K562 (cell line): Measurements from ENCODE around the gene DOCK8. TPM values are rescaled to one million over a fixed set of nuclear protein-coding genes. Genes with fewer than 3 reads are reported as not detected.

ENCODE experiments used
- ATAC-seq: fragments of 200-7000 bp; cut with Tn5 transposase; 3 replicates; pipeline ENCODE4 v1.9.1; 2020; ENCODE audit warnings: moderate library complexity
- BruUV-seq: library from RNA; stranded (reverse); fragments of 400-500 nt; replicated peaks from 2 replicates; lab custom pipeline; 2021; lab: Mats Ljungman, UMichigan
- CTCF ChIA-PET: fragments of 300-600 bp; formaldehyde crosslinking; extraction: SDS; loops from one replicate; lab custom pipeline; 2021; ENCODE audit warnings: low intra/inter-chr PET ratio; lab: Yijun Ruan, JAX
- POLR2A ChIA-PET: fragments of 300-600, 350-650 bp; sonication (Branson Sonifier 250); formaldehyde crosslinking; extraction: SDS; loops from one replicate; lab custom pipeline; 2021; ENCODE audit warnings: antibody characterized with exemption, inconsistent platforms; lab: Yijun Ruan, JAX
- DNase-seq, 4 experiments: peaks; one replicate each; pipeline versions ENCODE4 v3.0.0 to v3.0.0-alpha.2; 2011 to 2018; ENCODE audit warnings: low spot score in 3 of 4, mixed read lengths in 3 of 4; ENCODE audit errors: extremely low read depth in 1 of 4
- FAIRE-seq: peaks from 2 replicates; lab custom pipeline; 2011; peaks lifted over from hg19 to GRCh38; lab: Jason Lieb, UNC
- H2AFZ ChIP-seq: 2 replicates; pipeline ENCODE4 v1.6.0; 2011; ENCODE audit warnings: low read depth, low read length, control low read depth, inconsistent platforms
- H3K27ac ChIP-seq: fragments of 200-600 bp; 3 replicates; pipeline ENCODE4 v1.8.0; 2011; ENCODE audit warnings: low read depth, mild to moderate bottlenecking, control low read depth, inconsistent platforms, low read length, moderate library complexity, mixed read lengths; ENCODE audit errors: extremely low read depth
- H3K27me3 ChIP-seq, 2 experiments: fragments of 300-600 bp in 1 of 2; 2 replicates in 1 of 2; 3 replicates in 1 of 2; pipeline versions ENCODE4 v1.6.0 to v1.8.0; 2011; ENCODE audit warnings: inconsistent platforms in 2 of 2, low read length in 2 of 2, mild to moderate bottlenecking in 1 of 2, mixed read lengths in 1 of 2, moderate library complexity in 1 of 2; ENCODE audit not compliant: control insufficient read depth in 2 of 2, insufficient read depth in 2 of 2
- H3K36me3 ChIP-seq: fragments of 300-600 bp; 3 replicates; pipeline ENCODE4 v1.8.0; 2011; ENCODE audit warnings: mild to moderate bottlenecking, low read length, inconsistent platforms; ENCODE audit not compliant: control insufficient read depth, insufficient read depth
- H3K4me1 ChIP-seq, 2 experiments: fragments of 200-600 bp in 1 of 2; replicated peaks in 1 of 2; 2 replicates in 1 of 2; 3 replicates in 1 of 2; pipeline versions ENCODE4 v1.5.1 to v1.8.0; 2011; ENCODE audit warnings: inconsistent platforms in 2 of 2, low read length in 2 of 2, mild to moderate bottlenecking in 1 of 2, mixed read lengths in 1 of 2, moderate library complexity in 1 of 2; ENCODE audit not compliant: control insufficient read depth in 2 of 2, insufficient read depth in 2 of 2
- H3K4me2 ChIP-seq: 2 replicates; pipeline ENCODE4 v1.6.1; 2011; ENCODE audit warnings: low read length, control low read depth, inconsistent platforms, mixed read lengths; ENCODE audit not compliant: insufficient read depth
- H3K4me3 ChIP-seq: fragments of 200-600 bp; sonication (generic), shearing (Covaris generic); 2 replicates; pipeline ENCODE4 v1.5.1; 2016; ENCODE audit warnings: control low read depth, inconsistent platforms
- H3K79me2 ChIP-seq: fragments of 200-600 bp; 3 replicates; pipeline ENCODE4 v1.8.0; 2011; ENCODE audit warnings: low read length, inconsistent platforms; ENCODE audit not compliant: control insufficient read depth, insufficient read depth
- H3K9ac ChIP-seq, 2 experiments: 2 replicates each; pipeline versions ENCODE4 v1.6.0 to v1.6.1; 2011; ENCODE audit warnings: low read depth in 2 of 2, low read length in 2 of 2, control low read depth in 1 of 2, inconsistent platforms in 1 of 2, mild to moderate bottlenecking in 1 of 2, mixed read lengths in 1 of 2; ENCODE audit not compliant: insufficient read depth in 1 of 2
- H3K9me1 ChIP-seq: one replicate; pipeline ENCODE4 v1.6.0; 2011; ENCODE audit warnings: inconsistent platforms, mild to moderate bottlenecking, low read length, moderate library complexity; ENCODE audit not compliant: control insufficient read depth, insufficient read depth
- H3K9me3 ChIP-seq: replicated peaks from 2 replicates; pipeline ENCODE4 v1.5.1; 2011; ENCODE audit warnings: low read depth, low read length, inconsistent platforms; ENCODE audit not compliant: control insufficient read depth, insufficient read depth
- H4K20me1 ChIP-seq: replicated peaks from 2 replicates; pipeline ENCODE4 v1.6.1; 2011; ENCODE audit warnings: low read length, inconsistent platforms, mixed read lengths; ENCODE audit not compliant: control insufficient read depth, insufficient read depth
- CEBPG ChIP-seq, 3 experiments: fragments of 200-800 bp in 1 of 3; sonication (Bioruptor generic) in 1 of 3; sonication (generic) in 1 of 3; formaldehyde crosslinking in 1 of 3; IDR thresholded peaks in 2 of 3; conservative IDR thresholded peaks in 1 of 3; 2 replicates each; pipeline versions ENCODE4 v1.6.1 to v1.8.0; 2016 to 2022; ENCODE audit warnings: missing compliant biosample characterization in 2 of 3, missing genetic modification characterization in 2 of 3, mild to moderate bottlenecking in 1 of 3, missing genetic modification reagents in 1 of 3
- ELK3 ChIP-seq: fragments of 450-650 bp; formaldehyde crosslinking; IDR thresholded peaks from 2 replicates; pipeline ENCODE4 v1.4.0; 2020; ENCODE audit warnings: mild to moderate bottlenecking
- ESRRA ChIP-seq: fragments of 450-650 bp; IDR thresholded peaks from 2 replicates; pipeline ENCODE4 v1.6.1; 2014; ENCODE audit warnings: low read depth, mild to moderate bottlenecking, moderate library complexity, borderline replicate concordance
- ETV6 ChIP-seq, 3 experiments: fragments of 150-350 bp in 1 of 3; sonication (generic) in 1 of 3; formaldehyde crosslinking in 1 of 3; IDR thresholded peaks; 2 replicates each; pipeline versions ENCODE4 v1.6.1 to v1.8.0; 2014 to 2022; ENCODE audit warnings: borderline replicate concordance in 2 of 3, low read depth in 2 of 3, antibody characterized with exemption in 1 of 3, low read length in 1 of 3, mild to moderate bottlenecking in 1 of 3, missing genetic modification reagents in 1 of 3
- GABPB1 ChIP-seq: sonication (generic); formaldehyde crosslinking; IDR thresholded peaks from 2 replicates; pipeline ENCODE4 v1.8.0; 2022; ENCODE audit warnings: mild to moderate bottlenecking, missing genetic modification reagents
- KAT8 ChIP-seq: fragments of 450-650 bp; IDR thresholded peaks from 2 replicates; pipeline ENCODE4 v1.6.1; 2016; ENCODE audit warnings: low read depth, mild to moderate bottlenecking
- MXD1 ChIP-seq: fragments of 250-450 bp; sonication (Bioruptor Pico); IDR thresholded peaks from 2 replicates; pipeline ENCODE4 v1.8.0; 2021; ENCODE audit warnings: borderline replicate concordance, mild to moderate bottlenecking, moderate library complexity; ENCODE audit not compliant: poor library complexity, severe bottlenecking
- PKNOX1 ChIP-seq: fragments of 450-650 bp; IDR thresholded peaks from 2 replicates; pipeline ENCODE4 v1.6.1; 2016
- POLR3G ChIP-seq: IDR thresholded peaks from 2 replicates; pipeline ENCODE4 v1.6.1; 2011; ENCODE audit not compliant: insufficient read length, insufficient replicate concordance; ENCODE audit errors: extremely low read depth
- PYGO2 ChIP-seq: fragments of 450-650 bp; IDR thresholded peaks from 2 replicates; pipeline ENCODE4 v1.6.1; 2016; ENCODE audit warnings: mild to moderate bottlenecking, missing genetic modification characterization, moderate library complexity, missing compliant biosample characterization
- RFX5 ChIP-seq: IDR thresholded peaks from 2 replicates; pipeline ENCODE4 v1.6.1; 2011; ENCODE audit warnings: low read depth, mild to moderate bottlenecking, improper control_type of control experiment, low read length
- USF2 ChIP-seq: sonication (generic); formaldehyde crosslinking; IDR thresholded peaks from 2 replicates; pipeline ENCODE4 v1.5.0; 2020; ENCODE audit warnings: missing genetic modification reagents
- ZBTB34 ChIP-seq: fragments of 250-450 bp; sonication (Bioruptor Pico); IDR thresholded peaks from 2 replicates; pipeline ENCODE4 v1.8.0; 2021; ENCODE audit warnings: mild to moderate bottlenecking, moderate library complexity
- ZFP30 ChIP-seq: fragments of 250-450 bp; sonication (Bioruptor Pico); IDR thresholded peaks from 2 replicates; pipeline ENCODE4 v1.8.0; 2022; ENCODE audit warnings: moderate library complexity, mild to moderate bottlenecking, inconsistent platforms, borderline replicate concordance
- ZFX ChIP-seq: sonication (generic); formaldehyde crosslinking; IDR thresholded peaks from 2 replicates; pipeline ENCODE4 v1.8.0; 2022; ENCODE audit warnings: mild to moderate bottlenecking, missing genetic modification reagents, moderate library complexity
- ZNF232 ChIP-seq: sonication (generic); formaldehyde crosslinking; IDR thresholded peaks from 2 replicates; pipeline ENCODE4 v1.8.0; 2022; ENCODE audit warnings: mild to moderate bottlenecking, missing genetic modification reagents
- ZNF3 ChIP-seq: fragments of 250-450 bp; sonication (Bioruptor Pico); IDR thresholded peaks from 2 replicates; pipeline ENCODE4 v1.5.0; 2021; ENCODE audit warnings: mild to moderate bottlenecking, moderate library complexity
- ZNF778 ChIP-seq: fragments of 450-650 bp; formaldehyde crosslinking; IDR thresholded peaks from 2 replicates; pipeline ENCODE4 v1.4.0; 2020; ENCODE audit warnings: mild to moderate bottlenecking, moderate library complexity
- WGBS: fragments of 100-300 bp; shearing (Covaris generic); methylation state at CpG from one replicate; pipeline ENCODE4 v1.1.6; 2016; ENCODE audit warnings: low coverage, mixed read lengths; ENCODE audit not compliant: insufficient coverage; ENCODE audit errors: missing lambda C conversion rate; 5-methylcytosine and 5-hydroxymethylcytosine counted together
- in situ Hi-C: fragments of 300-500 bp; cut with MboI; formaldehyde crosslinking; loops from 4 replicates; pipeline ENCODE4 v1.15.0; 2018; ENCODE audit warnings: inconsistent platforms, mixed read lengths
- intact Hi-C: fragments of 100-400 bp; cut with micrococcal nuclease; formaldehyde crosslinking; loops from 2 replicates; pipeline ENCODE4 v1.14.2; 2022
- polyA plus RNA-seq, 8 experiments: library from polyadenylated mRNA; depleted of rRNA in 4 of 8; stranded (reverse) in 5 of 8; unstranded in 3 of 8; fragments of >200 nt; fragmentation: Nextera tagmentation in 2 of 8; fragmentation: Illumina TruSeq in 1 of 8; extraction: Ambion mirVana in 2 of 8; extraction: Trizol in 1 of 8; gene quantifications; 2 replicates each; pipeline versions ENCODE4 v1.2.1 to v1.2.3, GENCODE V29; 2011 to 2014; ENCODE audit warnings: inconsistent platforms in 1 of 8, missing spikeins in 1 of 8
- total RNA-seq, 7 experiments: library from RNA; depleted of rRNA in 6 of 7; stranded (reverse); fragments of >200 nt in 6 of 7; fragmentation: Illumina TruSeq in 2 of 7; extraction: Trizol in 2 of 7; gene quantifications; 2 replicates each; pipeline versions ENCODE4 v1.2.1 to v1.2.3, GENCODE V29; 2011 to 2021; ENCODE audit warnings: low replicate concordance in 1 of 7

The DOCK8 gene
- total and polyA plus RNA-seq, 9 of the 15 experiments (the other 6 are each of a cell fraction or from before 2014, with no cell fraction given) = 14.4 to 53.8 (median 25.1) TPM

GRCh38 chr9:363274-363612 lies 148.6 kb downstream of the DOCK8 start:
- intact Hi-C loops (no loop called here), in situ Hi-C loops (no loop called here)
- H3K9ac ChIP-seq = no peak overlapping the region
- ATAC-seq = no peak
- no peaks in the 10 kb centered on the region for H3K9me3 ChIP-seq
- CTCF ChIA-PET = no interaction called here
- FAIRE-seq = no peak
- POLR2A ChIA-PET = no interaction called here
- no peak overlapping the region for H3K4me3 ChIP-seq
- no peaks in the 10 kb centered on the region for H3K79me2 ChIP-seq
- H4K20me1 ChIP-seq = no peaks in the 10 kb centered on the region
- 66% methylated on average over 4 of the region's 5 CpGs for WGBS
- no peaks in the 10 kb centered on the region for H3K27me3 ChIP-seq
- no peaks in the 10 kb centered on the region for H3K9me1 ChIP-seq
- no peaks in the 10 kb centered on the region for H3K4me1 ChIP-seq
- no peak for DNase-seq
- no TSS peak for BruUV-seq
- no peak overlapping the region for H3K27ac ChIP-seq
- H3K36me3 ChIP-seq = peaks cover 35% of the 10 kb centered on the region; the same call in 2 of the 3 replicates
- no peak overlapping the region for H2AFZ ChIP-seq
- H3K4me2 ChIP-seq = no peak overlapping the region
- TF ChIP-seq MXD1 (CRISPR knock-in tag) (no peak), ZNF232 (no peak), PYGO2 (tag) (no peak), POLR3G (no peak), ESRRA (no peak), ZFX (CRISPR knock-in tag) (no peak), ZNF778 (no peak), ZNF3 (CRISPR knock-in tag) (no peak), CEBPG (CRISPR knock-in tag; IDR thresholded peaks at IDR 0.05) (no peak), CEBPG (tag; conservative IDR thresholded peaks at IDR 0.05 in 1 of 2, IDR thresholded peaks at IDR 0.05 in 1 of 2) (no peak), ZFP30 (CRISPR knock-in tag) (no peak), ELK3 (CRISPR knock-in tag) (no peak), KAT8 (no peak), ETV6 (IDR thresholded peaks at IDR 0.05; ENCODE audit: borderline replicate concordance in 1 of 2, low read depth in 2 of 2, low read length in 1 of 2) (no peak), ETV6 (CRISPR knock-in tag; IDR thresholded peaks at IDR 0.05; ENCODE audit: borderline replicate concordance) (no peak), ZBTB34 (no peak), USF2 (CRISPR knock-in tag) (no peak), RFX5 (no peak), GABPB1 (CRISPR knock-in tag) (no peak), PKNOX1 (no peak)
